ENCODE data around the gene KLHL29.

The KLHL29 gene

DNA sequence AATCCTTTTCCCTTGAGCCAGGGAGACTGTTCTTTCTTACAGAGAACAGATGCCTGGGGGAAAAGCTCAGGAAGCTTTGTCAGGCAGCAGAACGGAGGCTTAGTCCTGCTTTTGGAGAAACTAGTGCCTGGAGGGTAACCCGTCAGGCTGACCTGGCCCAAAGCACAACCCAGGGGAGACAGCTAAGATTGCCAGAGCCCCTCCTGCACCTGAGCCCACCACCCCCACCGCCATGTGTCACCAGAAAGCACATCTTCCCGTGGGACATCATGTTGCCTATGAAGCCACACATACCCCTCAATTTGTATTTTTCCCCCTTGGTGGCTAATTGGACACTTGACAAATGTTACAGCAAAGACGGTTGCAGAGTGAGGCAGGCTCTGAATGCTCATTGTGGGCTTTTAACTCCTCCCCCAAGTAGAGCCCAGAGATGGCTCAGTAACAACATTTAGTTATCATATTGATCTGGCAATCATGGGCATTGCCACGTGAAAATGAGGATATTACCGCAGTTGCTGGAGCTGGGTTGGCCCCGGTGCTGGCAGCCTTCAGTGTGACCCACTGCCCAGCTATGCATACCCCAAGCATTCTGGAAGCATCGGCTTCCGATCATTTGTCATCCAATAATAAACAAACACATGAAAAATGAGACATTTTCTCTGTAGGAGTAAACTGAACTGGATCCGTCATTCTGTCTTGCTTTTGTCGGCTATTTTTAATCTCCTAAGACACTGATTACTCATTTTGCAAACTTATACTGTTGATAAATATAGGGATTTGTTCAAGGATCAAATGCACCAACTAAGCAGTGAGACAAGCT, 312.5 kb downstream of the KLHL29 start:
- DNase-seq (ENCODE audit: low read depth): no peak

DNA sequence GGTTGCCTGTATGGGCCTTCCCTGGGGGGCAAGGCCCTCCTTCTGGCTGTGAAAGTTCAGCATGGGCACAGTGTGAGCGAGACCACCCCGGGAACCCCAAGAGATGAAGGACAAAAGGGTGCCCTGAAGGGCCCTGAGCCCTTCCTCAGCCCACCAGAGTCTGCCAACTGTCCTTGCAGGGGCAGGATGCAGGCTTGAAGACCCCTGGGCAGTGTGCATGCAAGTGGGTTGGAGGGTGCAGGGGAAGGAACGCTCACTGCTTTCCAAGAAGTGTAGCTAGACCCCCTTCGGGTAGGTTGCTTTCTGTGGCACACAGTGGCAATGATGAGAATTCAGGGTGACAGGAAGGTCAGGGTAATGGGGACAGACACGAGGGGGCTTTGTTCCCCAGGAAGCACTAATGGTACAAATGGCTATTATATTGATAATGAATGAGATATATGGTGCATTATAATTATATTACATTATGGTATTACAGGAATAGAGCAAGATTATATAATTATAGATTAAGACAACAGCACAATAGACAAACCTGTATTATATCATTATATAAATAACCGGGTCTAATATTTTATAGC, 313.2 kb downstream of the KLHL29 start:
- no peak for DNase-seq (ENCODE audit: low read depth)

DNA sequence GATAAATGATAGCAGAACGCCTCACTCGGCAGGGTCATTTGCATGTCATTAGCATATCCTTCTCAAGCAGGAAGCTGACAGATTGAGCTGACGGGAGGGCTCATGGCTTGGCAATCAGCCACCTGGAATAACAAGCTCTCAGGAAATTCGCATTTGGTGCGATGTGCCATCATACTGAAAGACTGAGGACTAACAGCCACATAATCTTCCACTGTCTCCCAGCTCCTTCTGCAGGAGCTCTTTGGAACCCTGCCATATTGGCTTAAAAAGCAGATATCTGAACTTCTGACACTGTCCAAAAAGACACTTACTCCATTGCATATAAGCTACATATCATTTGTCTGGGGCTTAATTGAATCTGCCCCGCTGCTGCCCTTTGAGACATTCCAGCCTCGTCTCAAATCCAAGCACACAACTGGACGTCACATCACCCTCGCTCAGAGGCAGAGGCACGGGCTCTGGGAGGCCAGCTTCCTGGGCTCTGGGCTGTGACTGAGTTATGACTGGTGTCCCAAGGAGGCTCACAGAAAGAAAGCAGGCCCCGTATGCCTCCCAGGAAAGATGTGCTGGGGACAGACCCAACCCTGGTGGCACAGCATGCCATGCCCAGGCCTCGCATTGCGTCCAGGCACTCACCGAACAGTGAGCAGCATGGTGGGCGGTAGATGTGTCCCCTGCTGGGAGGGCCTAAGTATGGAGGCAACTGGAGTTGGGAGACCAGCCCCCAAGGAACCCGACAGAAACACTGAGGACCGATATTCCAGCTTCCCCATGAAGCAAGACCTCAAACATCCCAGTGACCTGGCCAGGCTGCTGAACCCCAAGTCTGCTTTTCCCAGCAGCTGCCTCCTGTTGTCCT, 314.0 kb downstream of the KLHL29 start:
- no peak for DNase-seq (ENCODE audit: low read depth)

DNA sequence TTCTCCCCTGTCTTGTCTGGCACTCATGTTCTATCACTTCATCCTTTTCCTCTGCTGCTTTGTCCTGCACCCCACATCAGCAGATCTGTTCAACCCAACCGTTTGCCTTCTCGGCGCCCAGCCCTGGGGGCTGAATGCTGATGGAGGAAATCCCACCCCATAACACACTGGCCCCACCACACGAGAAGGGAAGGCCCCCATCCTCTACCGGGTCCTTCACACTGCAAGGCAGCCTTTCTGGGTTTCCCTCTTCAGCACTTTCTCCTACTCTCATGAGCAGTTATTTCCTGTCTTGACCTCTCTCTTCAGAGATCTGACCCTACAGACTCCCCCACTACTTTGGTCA, 314.6 kb downstream of the KLHL29 start:
- DNase-seq (ENCODE audit: low read depth): no peak

DNA sequence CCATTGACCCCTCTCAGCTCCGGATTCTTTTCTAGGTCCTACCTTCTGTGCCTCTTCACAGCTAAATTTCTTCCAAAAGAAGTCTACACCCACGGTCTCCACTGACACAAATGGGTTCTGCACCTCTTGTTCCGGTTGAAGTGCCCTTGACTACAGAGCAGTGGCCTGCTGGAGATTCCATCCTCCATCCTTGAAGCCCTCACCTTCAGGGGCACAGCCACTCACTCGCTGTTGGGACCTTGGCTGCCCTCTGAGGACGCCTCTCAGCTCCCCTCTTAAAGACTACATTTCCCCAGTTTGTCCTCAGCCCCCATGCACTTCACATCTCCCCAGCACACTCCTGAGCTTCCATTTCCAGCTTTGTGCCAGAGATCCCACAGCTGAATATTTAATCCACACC, 315.6 kb downstream of the KLHL29 start:
- DNase-seq (ENCODE audit: low read depth): no peak

DNA sequence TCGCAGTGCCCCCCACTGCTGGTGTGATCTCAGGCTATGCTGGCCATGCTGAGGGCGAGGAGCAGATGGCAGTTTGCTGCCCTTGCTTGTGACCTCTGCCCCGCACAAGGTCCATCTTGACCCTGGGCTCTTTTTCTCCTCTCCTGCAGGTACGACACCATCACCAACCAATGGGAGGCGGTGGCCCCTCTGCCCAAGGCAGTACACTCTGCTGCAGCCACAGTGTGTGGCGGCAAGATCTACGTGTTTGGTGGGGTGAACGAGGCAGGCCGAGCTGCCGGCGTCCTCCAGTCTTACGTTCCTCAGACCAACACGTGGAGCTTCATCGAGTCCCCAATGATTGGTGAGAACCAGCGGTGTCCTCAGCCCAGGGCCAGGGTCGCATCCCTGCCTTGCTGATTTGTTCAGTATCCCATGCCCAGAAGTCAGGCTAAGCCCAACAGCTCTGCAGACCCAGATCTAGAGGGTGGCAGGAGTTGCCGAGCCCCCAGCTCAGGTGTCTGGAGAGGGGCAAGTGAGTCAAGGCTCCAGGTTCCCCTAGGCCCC, 318.1 kb downstream of the KLHL29 start:
- no peak for DNase-seq (ENCODE audit: low read depth)

DNA sequence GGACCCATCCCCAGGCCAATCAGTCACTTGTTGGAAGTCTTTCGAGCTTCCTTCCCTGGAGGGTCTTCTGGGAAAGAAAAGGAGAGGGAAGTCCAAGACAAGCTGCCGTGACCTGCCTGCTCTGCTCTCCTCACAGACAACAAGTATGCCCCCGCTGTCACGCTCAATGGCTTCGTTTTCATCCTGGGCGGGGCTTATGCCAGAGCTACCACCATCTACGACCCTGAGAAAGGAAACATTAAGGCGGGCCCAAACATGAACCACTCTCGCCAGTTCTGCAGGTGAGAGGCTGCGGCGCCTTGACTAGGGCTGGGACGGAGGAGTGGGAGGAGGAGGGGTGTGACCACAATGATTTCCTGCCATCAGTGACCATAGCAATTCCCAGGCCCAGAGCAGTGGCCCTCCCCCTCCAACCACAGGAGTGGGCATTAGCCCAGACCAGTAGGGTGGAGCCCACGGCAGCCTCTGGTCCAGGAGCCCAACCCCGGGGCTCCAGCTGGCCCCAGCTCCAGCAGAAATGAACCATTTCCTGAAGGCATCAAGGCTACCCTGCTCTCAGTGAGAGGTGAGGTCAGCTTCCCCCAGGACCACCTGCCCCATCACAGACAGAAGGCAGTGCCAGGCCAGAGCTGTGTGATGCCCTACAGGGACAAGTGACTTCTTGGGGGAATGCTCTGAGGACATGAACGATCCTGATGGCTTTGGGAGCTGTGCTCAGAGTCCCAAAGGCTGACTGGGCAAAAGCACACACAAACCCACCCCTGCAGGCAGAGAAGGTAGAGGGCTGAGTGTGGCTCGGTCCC, 318.8 kb downstream of the KLHL29 start:
- DNase-seq (ENCODE audit: low read depth): no peak

DNA sequence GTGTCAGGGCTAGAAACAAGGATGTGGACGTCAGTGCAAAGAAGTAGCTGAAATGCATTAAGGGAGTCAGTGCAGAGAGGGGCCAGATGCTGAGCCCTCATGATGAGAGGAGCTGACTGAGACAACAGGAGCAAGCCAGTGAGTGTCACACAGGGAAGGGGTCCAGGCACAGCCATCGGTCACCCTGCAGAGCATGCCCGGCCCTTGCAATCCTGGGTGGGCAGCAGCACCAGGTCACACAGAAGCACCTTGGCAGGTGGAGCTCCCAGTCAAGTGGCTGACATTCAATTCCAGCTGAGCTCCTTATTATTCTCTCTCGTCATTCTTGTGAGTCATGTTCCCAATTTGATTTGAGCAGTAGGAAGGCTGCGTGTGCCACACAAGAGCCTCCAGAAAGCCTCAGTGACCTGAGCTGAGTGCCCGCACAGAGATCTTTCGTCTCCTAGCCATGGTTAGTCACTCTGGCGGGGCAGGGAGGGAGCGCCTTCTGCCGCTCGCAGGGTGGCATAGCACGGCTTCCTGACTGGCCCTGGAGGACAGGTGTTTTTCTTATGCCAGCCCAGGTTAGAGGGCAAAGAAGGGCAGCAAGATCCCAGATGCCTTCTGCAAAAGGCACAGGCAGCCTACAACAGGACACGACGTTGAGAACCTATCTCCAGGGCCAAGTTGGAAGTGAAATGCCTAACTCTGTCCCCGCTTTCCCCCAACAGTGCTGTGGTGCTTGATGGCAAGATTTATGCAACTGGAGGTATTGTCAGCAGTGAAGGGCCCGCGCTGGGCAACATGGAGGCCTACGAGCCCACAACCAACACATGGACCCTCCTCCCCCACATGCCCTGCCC, 321.0 kb downstream of the KLHL29 start:
- no peak for DNase-seq (ENCODE audit: low read depth)

DNA sequence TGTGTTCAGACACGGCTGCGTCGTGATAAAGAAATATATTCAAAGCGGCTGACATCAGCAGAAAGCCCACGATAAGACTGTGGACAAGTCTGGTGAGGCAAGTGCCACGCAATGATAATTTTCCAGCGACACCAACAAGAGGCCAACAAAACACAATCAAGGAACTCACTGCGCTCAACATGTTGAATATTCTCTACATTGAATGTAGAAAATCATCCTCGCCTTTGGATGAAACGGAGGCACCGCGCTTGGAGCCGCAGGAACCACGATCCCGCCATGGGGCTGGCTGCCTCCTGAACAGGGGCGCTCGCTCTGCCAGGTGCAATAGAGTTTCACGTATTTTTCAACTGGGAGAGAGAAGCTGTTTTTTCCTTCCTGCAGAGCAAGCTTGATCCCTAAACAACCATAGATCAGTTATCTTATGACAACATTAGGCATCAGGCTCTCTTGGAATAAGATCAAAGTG, 321.7 kb downstream of the KLHL29 start:
- no peak for DNase-seq (ENCODE audit: low read depth)

DNA sequence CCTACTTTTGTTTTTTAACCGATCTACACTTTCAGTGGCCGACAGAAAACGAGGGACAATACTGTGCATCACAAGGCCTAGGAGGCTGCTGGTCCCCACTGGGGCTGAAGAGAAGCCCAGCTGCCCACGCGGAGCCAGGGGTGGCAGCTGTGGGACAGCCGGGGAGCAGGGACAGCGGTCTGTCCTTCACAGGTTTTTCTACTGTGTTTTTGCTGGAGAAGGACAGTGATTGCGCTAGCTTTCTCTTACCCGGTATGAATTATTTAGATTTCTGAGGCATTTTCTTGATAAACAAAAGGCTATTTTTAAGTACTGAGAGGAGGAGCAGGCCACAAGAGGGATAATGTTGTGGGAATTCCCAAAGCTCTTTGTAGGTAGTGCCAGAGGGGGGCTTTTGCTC, 322.1 kb downstream of the KLHL29 start:
- DNase-seq (ENCODE audit: low read depth): no peak

DNA sequence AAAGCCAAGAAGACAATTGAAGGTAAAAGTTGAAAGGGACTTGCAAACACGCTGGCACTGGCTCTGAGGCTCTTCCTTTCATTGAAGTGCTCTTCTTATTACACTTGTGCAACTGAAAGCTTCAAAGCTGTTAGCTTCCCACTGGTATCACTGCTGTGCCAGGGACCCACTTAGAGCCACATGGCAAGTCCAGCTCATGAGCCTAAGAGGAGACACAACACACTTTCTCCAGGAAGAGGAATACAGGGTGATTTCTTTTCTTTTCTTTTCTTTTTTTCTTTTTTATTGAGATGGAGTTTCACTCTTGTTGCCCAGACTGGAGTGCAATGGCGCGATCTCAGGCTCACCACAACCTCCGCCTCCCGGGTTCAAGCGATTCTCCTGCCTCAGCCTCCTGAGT, 323.8 kb downstream of the KLHL29 start:
- no peak for DNase-seq (ENCODE audit: low read depth)

DNA sequence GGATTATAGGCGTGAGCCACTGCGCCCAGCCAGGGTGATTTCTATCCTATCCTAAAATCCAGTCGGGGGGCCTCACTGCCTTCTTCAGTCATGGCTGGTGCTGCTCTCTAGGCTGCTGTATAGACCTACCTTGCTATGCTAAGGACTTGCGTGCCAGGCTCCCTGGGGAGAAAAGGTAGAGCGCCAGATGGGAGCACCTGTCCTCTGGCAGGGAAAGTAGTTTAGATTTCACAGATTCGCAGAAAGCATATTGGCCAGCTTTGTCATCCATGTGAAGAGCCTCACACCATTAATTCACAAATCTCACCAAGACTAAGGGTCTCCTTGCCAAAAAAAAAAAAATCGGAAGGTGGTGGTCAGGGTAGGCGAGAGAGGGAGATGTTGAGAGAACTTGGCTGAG, 324.3 kb downstream of the KLHL29 start:
- no peak for DNase-seq (ENCODE audit: low read depth)

DNA sequence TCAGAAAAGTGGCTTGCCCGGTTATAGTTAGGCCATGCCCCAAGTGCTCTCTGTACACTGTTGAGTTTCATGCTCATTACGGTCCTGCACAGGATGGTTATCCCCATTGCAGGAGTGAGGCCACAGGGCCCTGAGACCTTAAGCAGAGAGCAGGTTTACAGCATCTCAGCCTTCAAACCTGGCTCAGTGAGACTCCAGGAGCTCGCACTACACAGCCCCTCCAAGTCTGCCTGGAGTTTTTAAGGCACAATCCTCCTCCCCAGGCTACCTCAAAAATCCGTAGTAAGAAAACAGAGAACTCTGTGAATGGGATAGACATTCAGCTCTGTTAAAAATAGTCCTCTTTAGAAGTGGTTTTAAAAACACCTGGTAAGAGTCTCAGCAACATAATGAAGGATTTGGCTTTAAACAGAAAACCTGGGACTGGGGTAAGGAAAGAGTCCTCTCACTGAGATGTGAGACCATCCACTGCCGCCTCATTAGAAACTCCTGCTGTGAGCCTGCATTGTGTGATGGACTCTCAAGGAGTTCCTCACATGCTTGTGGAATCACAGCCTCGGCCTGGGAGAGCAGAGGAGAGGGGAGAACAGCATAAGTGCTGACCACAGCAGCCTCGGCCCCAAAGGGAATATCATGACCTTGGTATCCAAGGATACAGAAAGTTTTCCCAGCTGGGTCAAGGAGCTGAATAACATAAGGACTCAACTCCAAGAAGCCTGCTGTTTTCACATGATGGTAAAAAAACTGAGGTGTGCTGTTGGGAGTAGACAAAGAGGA, 327.2 kb downstream of the KLHL29 start:
- DNase-seq (ENCODE audit: low read depth): no peak

DNA sequence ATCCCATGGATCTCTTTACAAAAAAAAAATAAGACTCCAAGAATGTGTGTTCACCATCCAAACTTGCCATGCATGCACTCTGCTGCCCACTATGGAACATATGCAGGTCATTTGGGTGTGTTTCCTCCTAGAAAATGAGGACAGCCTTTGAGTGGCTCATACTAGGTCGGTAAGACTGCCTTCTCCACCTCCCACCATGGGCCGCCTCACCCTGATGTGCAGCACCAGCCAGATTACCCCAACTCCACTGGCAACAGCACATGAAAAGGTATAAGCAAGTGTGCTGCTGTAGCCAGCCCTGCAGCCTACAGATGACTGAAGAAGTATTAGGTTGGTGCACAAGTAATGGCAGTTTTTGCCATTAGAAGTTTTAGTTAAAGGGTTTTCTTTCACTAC, 327.8 kb downstream of the KLHL29 start:
- no peak for DNase-seq (ENCODE audit: low read depth)

DNA sequence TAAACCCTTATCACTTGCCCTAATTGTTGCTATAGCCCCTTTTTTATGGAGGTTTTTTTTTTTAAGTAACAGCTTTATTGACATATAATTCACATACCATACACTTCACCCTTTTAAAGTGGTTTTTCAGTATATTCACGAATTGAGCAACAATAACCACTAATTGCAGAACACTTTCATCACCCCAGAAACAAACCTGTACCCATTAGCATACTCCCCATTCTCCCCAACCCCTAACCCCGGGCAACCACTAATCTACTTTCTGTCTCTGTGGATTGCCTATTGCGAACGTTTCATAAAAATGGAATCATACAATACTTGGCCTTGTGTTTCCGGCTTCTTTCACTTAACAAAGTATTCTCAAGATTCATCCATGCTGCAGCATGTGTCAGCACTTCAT, 328.4 kb downstream of the KLHL29 start:
- no peak for DNase-seq (ENCODE audit: low read depth)

DNA sequence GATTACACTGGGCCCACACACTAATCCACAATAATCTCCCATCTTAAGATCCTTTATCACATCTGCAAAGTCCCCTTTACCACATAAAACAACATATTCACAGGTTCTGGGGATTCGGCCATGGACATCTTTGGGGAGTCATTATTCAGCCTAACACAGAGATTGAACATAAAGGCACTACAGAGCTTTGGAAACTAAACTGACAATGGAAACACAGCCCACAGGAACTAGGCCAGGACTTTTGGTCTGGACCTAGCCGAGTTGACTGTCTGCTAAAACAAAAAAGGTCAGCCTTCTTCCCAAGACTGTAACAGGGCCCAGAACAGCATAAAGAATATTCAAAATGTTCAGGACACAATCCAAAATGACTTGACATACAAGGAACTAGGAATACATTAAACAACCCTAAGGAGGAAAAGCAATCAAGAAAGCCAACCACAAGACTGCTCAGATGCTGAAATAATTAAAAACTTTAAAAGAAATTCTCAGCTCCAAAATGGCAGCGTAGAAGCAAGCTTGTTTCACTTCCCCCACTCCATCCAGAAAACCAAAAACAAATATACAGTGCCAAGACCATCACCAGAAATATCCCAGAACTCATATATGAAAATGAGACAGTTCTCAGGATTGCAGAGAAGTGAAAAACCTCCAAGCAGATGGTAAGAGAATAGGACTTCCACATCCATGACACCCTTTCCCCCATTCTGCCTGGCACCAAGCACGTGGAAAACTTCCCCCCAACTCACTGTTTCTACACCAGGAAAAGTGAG, 334.1 kb downstream of the KLHL29 start:
- DNase-seq (ENCODE audit: low read depth): no peak

DNA sequence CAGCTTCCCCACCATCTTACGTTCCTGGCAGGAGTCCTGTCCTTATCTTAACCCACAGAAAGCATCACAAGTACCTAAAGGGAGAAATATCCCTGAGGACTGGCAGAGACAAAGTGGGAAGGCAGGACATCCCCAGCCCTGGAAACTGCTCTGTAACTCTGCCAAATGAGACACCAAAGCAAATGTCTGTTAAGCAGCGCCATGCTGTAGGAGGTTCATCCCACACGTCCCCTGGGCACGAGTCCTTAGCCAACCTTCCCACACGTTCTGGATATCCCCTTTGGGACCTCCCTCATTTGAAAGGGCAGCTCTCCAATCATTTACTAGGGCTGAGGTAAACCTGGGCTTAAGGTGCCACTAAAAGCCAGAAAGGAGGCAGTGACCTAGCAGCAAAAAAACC, 334.7 kb downstream of the KLHL29 start:
- no peak for DNase-seq (ENCODE audit: low read depth)

DNA sequence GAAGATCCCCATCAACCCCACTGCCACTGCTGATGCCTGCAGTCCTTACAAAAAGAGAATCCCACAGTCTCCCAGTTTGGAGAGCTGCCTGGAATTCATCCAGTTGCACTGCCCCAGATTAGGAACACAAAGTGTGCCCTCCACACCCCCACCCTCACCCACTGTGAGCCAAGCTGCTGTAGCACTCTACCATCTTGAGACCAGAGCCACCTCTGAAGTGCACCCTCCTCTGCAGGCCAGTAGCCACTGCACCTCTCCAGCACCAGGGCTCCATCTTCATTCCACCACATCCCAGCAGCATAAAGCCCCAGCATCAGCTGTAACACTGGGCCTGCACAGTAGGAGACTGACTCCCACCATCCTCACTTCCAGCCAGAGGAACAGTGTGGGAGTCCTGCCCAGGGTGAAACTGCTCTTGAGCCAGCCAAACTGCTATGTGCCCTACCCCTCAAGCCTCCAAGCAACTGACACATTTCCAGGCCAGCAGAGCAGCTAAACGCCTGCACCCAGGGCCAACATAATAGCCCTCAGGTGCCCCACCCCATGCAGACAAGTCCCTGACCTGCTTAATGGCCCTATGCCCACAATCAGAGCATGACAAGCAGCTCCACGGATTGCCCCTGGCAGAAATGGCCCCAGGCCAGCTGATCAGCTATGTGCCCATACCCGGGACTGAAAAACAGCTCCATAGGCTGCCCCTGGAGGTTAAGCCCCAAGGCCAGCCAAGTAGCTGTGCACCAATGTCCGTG, 335.9 kb downstream of the KLHL29 start:
- no peak for DNase-seq (ENCODE audit: low read depth)

DNA sequence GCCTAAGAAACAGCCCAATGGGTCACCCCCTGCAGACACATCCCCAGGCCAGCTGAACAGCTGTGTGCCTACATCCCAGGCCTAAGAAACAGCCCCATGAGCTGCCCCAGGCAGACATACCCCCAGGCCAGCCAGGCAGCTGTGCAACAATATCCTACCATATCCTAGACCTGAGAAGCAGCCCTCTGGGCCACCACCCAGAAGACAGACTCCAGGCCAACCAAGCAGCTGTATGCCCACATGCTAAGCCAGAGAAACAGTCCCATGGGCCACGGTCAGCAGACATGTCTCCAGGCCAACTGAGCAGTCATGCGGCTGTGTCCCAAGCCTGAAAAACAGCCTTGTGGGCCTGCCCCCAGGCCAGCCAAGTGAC, 336.5 kb downstream of the KLHL29 start:
- no peak for DNase-seq (ENCODE audit: low read depth)

Measured in stimulated activated CD8-positive, alpha-beta memory T cell treated with anti-CD3 and anti-CD28 coated beads, Interleukin-12 subunit alpha, Interleukin-12 subunit beta, amount 100 ng/mL, for 4 hours (primary cell).